DOHH2 (cell line): Measurements from ENCODE around the gene CATSPER3.
A peak's percentile ranks its signal among the peaks of the same experiment; 100 is the strongest.

Experiments used
- H3F3A ChIP-seq: fragments of 200-600 bp; sonication (generic), shearing (Covaris generic); 2 replicates; pipeline ENCODE4 v1.6.0; 2016; ENCODE audit warnings: antibody characterized with exemption, mild to moderate bottlenecking; ENCODE audit not compliant: control insufficient read depth, insufficient read depth
- H3K27ac ChIP-seq: fragments of 200-600 bp; sonication (generic); 2 replicates; pipeline ENCODE4 v1.5.1; 2014; ENCODE audit warnings: low read depth, mild to moderate bottlenecking, low read length, moderate library complexity
- H3K27me3 ChIP-seq: fragments of 200-600 bp; sonication (generic); 2 replicates; pipeline ENCODE4 v1.6.1; 2014; ENCODE audit warnings: mild to moderate bottlenecking, low read length, mixed read lengths; ENCODE audit not compliant: control insufficient read depth
- H3K36me3 ChIP-seq: fragments of 200-600 bp; sonication (generic); 2 replicates; pipeline ENCODE4 v1.6.1; 2014; ENCODE audit warnings: mild to moderate bottlenecking, low read length, moderate library complexity, mixed read lengths; ENCODE audit not compliant: control insufficient read depth
- H3K4me1 ChIP-seq: fragments of 200-600 bp; sonication (generic); 2 replicates; pipeline ENCODE4 v1.6.1; 2014; ENCODE audit warnings: mild to moderate bottlenecking, low read length, mixed read lengths; ENCODE audit not compliant: control insufficient read depth
- H3K4me2 ChIP-seq: fragments of 200-600 bp; sonication (generic); 2 replicates; pipeline ENCODE4 v1.6.0; 2014; ENCODE audit warnings: mild to moderate bottlenecking, low read length, moderate library complexity
- H3K4me3 ChIP-seq: fragments of 200-600 bp; sonication (generic); 2 replicates; pipeline ENCODE4 v1.5.1; 2014; ENCODE audit warnings: mild to moderate bottlenecking, low read length, mixed read lengths
- H3K79me2 ChIP-seq: fragments of 200-600 bp; sonication (generic); 2 replicates; pipeline ENCODE4 v1.6.1; 2014; ENCODE audit warnings: mild to moderate bottlenecking, low read length, mixed read lengths; ENCODE audit not compliant: control insufficient read depth
- H3K9me2 ChIP-seq: fragments of 200-600 bp; sonication (generic); replicated peaks from 2 replicates; pipeline ENCODE4 v1.6.1; 2014; ENCODE audit warnings: mild to moderate bottlenecking, low read length, mixed read lengths; ENCODE audit not compliant: control insufficient read depth
- H3K9me3 ChIP-seq: fragments of 200-600 bp; sonication (generic); 2 replicates; pipeline ENCODE4 v1.6.1; 2014; ENCODE audit warnings: antibody characterized with exemption, low read length, mixed read lengths; ENCODE audit not compliant: control insufficient read depth, insufficient read depth
- H4K20me1 ChIP-seq: fragments of 200-600 bp; sonication (generic); 2 replicates; pipeline ENCODE4 v1.6.0; 2014; ENCODE audit warnings: low read depth, mild to moderate bottlenecking, antibody characterized with exemption, low read length, moderate library complexity; ENCODE audit not compliant: control insufficient read depth, insufficient read depth
- CTCF ChIP-seq: fragments of 200-600 bp; sonication (generic); IDR thresholded peaks from one replicate; pipeline ENCODE4 v1.5.1; 2014; ENCODE audit warnings: antibody characterized with exemption, mild to moderate bottlenecking, low read depth, low read length; ENCODE audit not compliant: poor library complexity, severe bottlenecking
- EZH2phosphoT487 ChIP-seq: fragments of 200-600 bp; sonication (generic); IDR thresholded peaks from 2 replicates; pipeline ENCODE4 v1.6.1; 2017; ENCODE audit warnings: borderline replicate concordance, mild to moderate bottlenecking, antibody characterized with exemption, low read length, moderate library complexity, mixed read lengths

CATSPER3 gene

GRCh38 chr5:135048930-135049329 is 81.2 kb downstream of the CATSPER3 start:
- H3K4me1 ChIP-seq: peaks cover 89% of the 10 kb centered on the region
- H4K20me1 ChIP-seq: no peaks in the 10 kb centered on the region
- H3K4me3 ChIP-seq: peak overlapping the region; percentile 19; the same call in 1 of the 2 replicates
- 0 out of 2 replicates have a peak, but pooled peaks cover 5% of the 10 kb centered on the region for H3K79me2 ChIP-seq
- H3K9me2 ChIP-seq: no peaks in the 10 kb centered on the region
- H3K36me3 ChIP-seq: no peaks in the 10 kb centered on the region
- H3K4me2 ChIP-seq: peak overlapping the region; percentile 44
- H3F3A ChIP-seq: peaks cover 4% of the 10 kb centered on the region
- H3K9me3 ChIP-seq: no peaks in the 10 kb centered on the region
- H3K27me3 ChIP-seq: no peaks in the 10 kb centered on the region
- TF ChIP-seq EZH2phosphoT487: no peak
- TF ChIP-seq CTCF: no peak
- H3K27ac ChIP-seq: peak overlapping the region; percentile 43

- no peaks in the 10 kb centered on the region for H3K9me2 ChIP-seq
- H3K4me3 ChIP-seq: no peak overlapping the region
- no peaks in the 10 kb centered on the region for H4K20me1 ChIP-seq
- no peaks in the 10 kb centered on the region for H3K27me3 ChIP-seq
- H3K79me2 ChIP-seq: peaks cover 9% of the 10 kb centered on the region
- peak overlapping the region; percentile 44 for H3K4me2 ChIP-seq
- peaks cover 2% of the 10 kb centered on the region; the same call in 1 of the 2 replicates for H3K36me3 ChIP-seq
- H3F3A ChIP-seq: peaks cover 8% of the 10 kb centered on the region
- TF ChIP-seq EZH2phosphoT487 (no peak), CTCF (no peak)
- no peaks in the 10 kb centered on the region for H3K9me3 ChIP-seq
- H3K27ac ChIP-seq: no peak overlapping the region
- peaks cover 98% of the 10 kb centered on the region for H3K4me1 ChIP-seq
Measured at GRCh38 chr5:135050244-135050767, 82.6 kb downstream of the CATSPER3 start.

GRCh38 chr5:135051399-135051798 is 83.7 kb downstream of the CATSPER3 start:
- Histone ChIP-seq H3K4me2 (peak overlapping the region; percentile 87), H3K79me2 (peaks cover 11% of the 10 kb centered on the region), H3K9me3 (no peaks in the 10 kb centered on the region), H3K27me3 (no peaks in the 10 kb centered on the region), H3K27ac (peak overlapping the region; percentile 92), H3K4me3 (peak overlapping the region; percentile 70; the same call in 1 of the 2 replicates), H3F3A (peaks cover 8% of the 10 kb centered on the region), H3K9me2 (no peaks in the 10 kb centered on the region), H3K36me3 (peaks cover 2% of the 10 kb centered on the region; the same call in 1 of the 2 replicates), H3K4me1 (peaks cover 98% of the 10 kb centered on the region), H4K20me1 (no peaks in the 10 kb centered on the region)
- no peak for TF ChIP-seq EZH2phosphoT487
- no peak for TF ChIP-seq CTCF
